A549 (cell line): Measurements from ENCODE around the gene LMX1B. TPM values are rescaled to one million over a fixed set of nuclear protein-coding genes. Genes with fewer than 3 reads are reported as not detected.

Source experiments
- ATAC-seq, 2 experiments: fragments of 200-7000 bp in 1 of 2; fragments of >200 bp in 1 of 2; cut with Nextera tagmentation in 1 of 2; cut with Tn5 transposase in 1 of 2; 3 replicates each; pipeline versions ENCODE4 v1.8.0 to v1.9.1; 2018 to 2020; ENCODE audit warnings: mild to moderate bottlenecking in 1 of 2, moderate library complexity in 1 of 2
- CTCF ChIA-PET: fragments of 300-600 bp; sonication (Branson Sonifier 250); formaldehyde crosslinking; extraction: SDS; loops from one replicate; lab custom pipeline; 2021; ENCODE audit warnings: antibody characterized with exemption, inconsistent platforms; lab: Yijun Ruan, JAX
- POLR2A ChIA-PET: fragments of 350-600 bp; formaldehyde crosslinking; extraction: SDS; loops from one replicate; lab custom pipeline; 2021; ENCODE audit warnings: antibody characterized with exemption, inconsistent platforms; lab: Yijun Ruan, JAX
- DNase-seq, 2 experiments: peaks; one replicate each; pipeline versions ENCODE4 v3.0.0 to v3.0.0-alpha.2; 2011 to 2016; ENCODE audit warnings: low read depth in 1 of 2, low spot score in 1 of 2
- FAIRE-seq: peaks from 2 replicates; lab custom pipeline; 2011; peaks lifted over from hg19 to GRCh38; lab: Jason Lieb, UNC
- H3K27ac ChIP-seq, 2 experiments: fragments of >200 bp; sonication (Bioruptor Twin); formaldehyde crosslinking; 3 replicates each; pipeline ENCODE4 v1.5.1; 2016 to 2017
- H3K4me1 ChIP-seq: fragments of >200 bp; sonication (Bioruptor Twin); formaldehyde crosslinking; 3 replicates; pipeline ENCODE4 v1.6.1; 2016
- H3K4me2 ChIP-seq: fragments of >200 bp; sonication (Bioruptor Twin); formaldehyde crosslinking; 3 replicates; pipeline ENCODE4 v1.6.1; 2016
- H3K4me3 ChIP-seq: fragments of >200 bp; sonication (Bioruptor Twin); formaldehyde crosslinking; 3 replicates; pipeline ENCODE4 v1.5.1; 2016
- H3K9me3 ChIP-seq: fragments of >200 bp; sonication (Bioruptor Twin); formaldehyde crosslinking; 3 replicates; pipeline ENCODE4 v1.6.1; 2016
- CBX8 ChIP-seq: fragments of 200-600 bp; sonication (generic); IDR thresholded peaks from 2 replicates; pipeline ENCODE4 v1.6.1; 2016
- CTCF ChIP-seq: fragments of >200 bp; sonication (Bioruptor Twin); formaldehyde crosslinking; IDR thresholded peaks from 3 replicates; pipeline ENCODE4 v1.5.1; 2016
- EHF ChIP-seq: fragments of 250-450 bp; sonication (Bioruptor Pico); IDR thresholded peaks from 2 replicates; pipeline ENCODE4 v1.5.0; 2020; ENCODE audit warnings: mild to moderate bottlenecking
- EP300 ChIP-seq, 2 experiments: fragments of >200 bp; sonication (Bioruptor Twin); formaldehyde crosslinking; IDR thresholded peaks; 2 replicates in 1 of 2; 3 replicates in 1 of 2; pipeline ENCODE4 v1.6.1; 2016 to 2017
- ESRRA ChIP-seq: fragments of 150-350 bp; IDR thresholded peaks from 2 replicates; pipeline ENCODE4 v1.6.1; 2014; ENCODE audit warnings: mild to moderate bottlenecking, low read length, borderline replicate concordance
- HDAC2 ChIP-seq: fragments of 200-600 bp; sonication (generic); IDR thresholded peaks from 2 replicates; pipeline ENCODE4 v1.6.1; 2016
- HMGXB4 ChIP-seq: fragments of 250-450 bp; sonication (Bioruptor Pico); IDR thresholded peaks from 2 replicates; pipeline ENCODE4 v1.5.0; 2021; ENCODE audit warnings: mild to moderate bottlenecking, moderate library complexity, borderline replicate concordance
- HOXB13 ChIP-seq: fragments of 250-450 bp; sonication (Bioruptor Pico); IDR thresholded peaks from 2 replicates; pipeline ENCODE4 v1.5.0; 2020; ENCODE audit warnings: low read depth, mild to moderate bottlenecking, moderate library complexity
- KDM1A ChIP-seq: fragments of 200-600 bp; sonication (generic); IDR thresholded peaks from 2 replicates; pipeline ENCODE4 v1.6.1; 2016; ENCODE audit warnings: low read depth, mild to moderate bottlenecking
- MAFK ChIP-seq: fragments of 450-650 bp; IDR thresholded peaks from 2 replicates; pipeline ENCODE4 v1.6.1; 2014; ENCODE audit not compliant: partially characterized antibody
- MAX ChIP-seq: IDR thresholded peaks from 2 replicates; pipeline ENCODE4 v1.6.1; 2012
- MYC ChIP-seq: IDR thresholded peaks from 2 replicates; pipeline ENCODE4 v1.6.1; 2012; ENCODE audit warnings: mild to moderate bottlenecking, inconsistent platforms, low read length, improper control_type of control experiment, borderline replicate concordance
- NFE2L2 ChIP-seq: fragments of 150-350 bp; conservative IDR thresholded peaks from 2 replicates; pipeline ENCODE4 v1.6.1; 2014; ENCODE audit warnings: low read length
- NPAS2 ChIP-seq: fragments of 250-450 bp; sonication (Bioruptor Pico); IDR thresholded peaks from 2 replicates; pipeline ENCODE4 v1.8.0; 2022; ENCODE audit warnings: mild to moderate bottlenecking, moderate library complexity, borderline replicate concordance
- PBX3 ChIP-seq: IDR thresholded peaks from 2 replicates; pipeline ENCODE4 v1.6.1; 2012
- POLR2A ChIP-seq: IDR thresholded peaks from 2 replicates; pipeline ENCODE4 v1.6.1; 2012; ENCODE audit warnings: mild to moderate bottlenecking, low read length
- POLR2AphosphoS2 ChIP-seq: conservative IDR thresholded peaks from 2 replicates; pipeline ENCODE4 v1.6.1; 2012; ENCODE audit warnings: low read length, improper control_type of control experiment, inconsistent platforms
- RARB ChIP-seq: fragments of 250-450 bp; sonication (Bioruptor Pico); IDR thresholded peaks from 2 replicates; pipeline ENCODE4 v1.8.0; 2021; ENCODE audit warnings: mild to moderate bottlenecking, moderate library complexity
- RFX5 ChIP-seq: fragments of 450-650 bp; IDR thresholded peaks from 2 replicates; pipeline ENCODE4 v1.7.1; 2014; ENCODE audit warnings: antibody characterized with exemption, mild to moderate bottlenecking, moderate library complexity
- RNF2 ChIP-seq: fragments of 200-600 bp; sonication (generic); IDR thresholded peaks from 2 replicates; pipeline ENCODE4 v1.6.1; 2016; ENCODE audit warnings: low read depth, mild to moderate bottlenecking, antibody characterized with exemption, moderate library complexity, borderline replicate concordance
- SREBF2 ChIP-seq: fragments of 450-650 bp; IDR thresholded peaks from 2 replicates; pipeline ENCODE4 v1.6.1; 2014; ENCODE audit warnings: mild to moderate bottlenecking, moderate library complexity
- TFCP2L1 ChIP-seq: fragments of 250-450 bp; sonication (Bioruptor Pico); IDR thresholded peaks from 2 replicates; pipeline ENCODE4 v1.5.0; 2021; ENCODE audit warnings: mild to moderate bottlenecking
- USF2 ChIP-seq: fragments of 450-650 bp; IDR thresholded peaks from 2 replicates; pipeline ENCODE4 v1.6.1; 2014; ENCODE audit warnings: antibody characterized with exemption
- ZC3H11A ChIP-seq: fragments of 450-650 bp; IDR thresholded peaks from 2 replicates; pipeline ENCODE4 v1.6.1; 2014; ENCODE audit warnings: antibody characterized with exemption, mild to moderate bottlenecking
- ZFP36 ChIP-seq: fragments of 450-650 bp; IDR thresholded peaks from 2 replicates; pipeline ENCODE4 v1.6.1; 2014; ENCODE audit warnings: borderline replicate concordance; ENCODE audit not compliant: partially characterized antibody
- WGBS: methylation state at CpG from one replicate; pipeline ENCODE4 v1.1.6; 2017; ENCODE audit errors: missing lambda C conversion rate; 5-methylcytosine and 5-hydroxymethylcytosine counted together
- polyA plus RNA-seq, 4 experiments: library from polyadenylated mRNA; depleted of rRNA in 3 of 4; stranded (reverse); fragments of >200 nt; fragmentation: RNase III in 1 of 4; extraction: RNeasy Plus Mini Kit Qiagen cat#74134 plus additional on column Dnase treatment in 1 of 4; gene quantifications; 2 replicates in 3 of 4; 3 replicates in 1 of 4; pipeline ENCODE4 v1.2.3, GENCODE V29; 2011 to 2017

LMX1B gene
- polyA plus RNA-seq, 2 of the 4 experiments (the other 2 are of a cell fraction) = 0.41 to 0.56 TPM

- peaks cover 17% of the 10 kb centered on the region for H3K4me1 ChIP-seq
- CTCF ChIA-PET = interaction anchor here (1.0 to 6.0 kb wide), 8 partner anchors 9 to 178 kb away, joined by 3 to 31 read pairs (median 6); no protein-coding TSS in a partner anchor
- ATAC-seq (peak; percentile 48 to 53; a peak in 5 of 6 replicates), FAIRE-seq (no peak), DNase-seq (no peak)
- 21% methylated on average over 4 of the region's 54 CpGs for WGBS
- peak overlapping the region; percentile 97 for H3K4me2 ChIP-seq
- H3K27ac ChIP-seq = peak overlapping the region; percentile 33 to 83; a peak in 4 of 6 replicates
- TF ChIP-seq CBX8 (no peak), HOXB13 (CRISPR knock-in tag) (no peak), RARB (CRISPR knock-in tag) (no peak), TFCP2L1 (CRISPR knock-in tag) (no peak), PBX3 (no peak), MYC (no peak), ZFP36 (no peak), EHF (CRISPR knock-in tag) (no peak), SREBF2 (no peak), ESRRA (no peak), CTCF (no peak), HMGXB4 (no peak), RFX5 (no peak), MAFK (no peak), POLR2AphosphoS2 (no peak), NPAS2 (CRISPR knock-in tag) (no peak), KDM1A (no peak), ZC3H11A (no peak)
- POLR2A ChIA-PET = no interaction called here
- no peaks in the 10 kb centered on the region for H3K9me3 ChIP-seq
- peak overlapping the region; percentile 79 for H3K4me3 ChIP-seq
These were observed 1.4 kb upstream of the LMX1B start for GRCh38 chr9:126612326-126612812.

GRCh38 chr9:126612813-126613641 lies 701 bp upstream of the LMX1B start:
- H3K4me3 ChIP-seq = peak overlapping the region; percentile 79

More at GRCh38 chr9:126612813-126613641, 701 bp upstream of the LMX1B start:
- Histone ChIP-seq H3K4me1 (peaks cover 17% of the 10 kb centered on the region), H3K27ac (peak overlapping the region; percentile 33 to 83; a peak in 5 of 6 replicates), H3K9me3 (no peaks in the 10 kb centered on the region), H3K4me2 (peak overlapping the region; percentile 97)
- TF ChIP-seq RNF2 (no peak), CBX8 (no peak), USF2 (no peak), EP300 (IDR thresholded peaks at IDR 0.05) (no peak), KDM1A (no peak), MAX (no peak), HDAC2 (no peak), POLR2A (no peak), NFE2L2 (no peak), RFX5 (no peak)
- WGBS = 24% methylated on average over 30 of the region's 68 CpGs
- CTCF ChIA-PET = interaction anchor here (0.5 to 3.6 kb wide), 7 partner anchors 10 to 178 kb away, joined by 3 to 31 read pairs (median 4); no protein-coding TSS in a partner anchor
- no peak; a peak in 1 of 6 replicates for ATAC-seq
- FAIRE-seq = no peak
- POLR2A ChIA-PET = no interaction called here
- DNase-seq = no peak
